Measurements from ENCODE around the gene ZCCHC17.

ZCCHC17 gene

GRCh38 chr1:31397360-31398095 lies 100.7 kb downstream of the ZCCHC17 start:
- no peak for DNase-seq

GRCh38 chr1:31398246-31398645 lies 101.4 kb downstream of the ZCCHC17 start:
- no peak for DNase-seq

GRCh38 chr1:31399976-31400375 lies 103.1 kb downstream of the ZCCHC17 start:
- no peak for DNase-seq

GRCh38 chr1:31400393-31400792 lies 103.6 kb downstream of the ZCCHC17 start:
- no peak for DNase-seq

- DNase-seq, result no peak
Observed at GRCh38 chr1:31401241-31401640, 104.4 kb downstream of the ZCCHC17 start.

- DNase-seq, result peak; percentile 73
Observed at GRCh38 chr1:31405578-31406245, 108.9 kb downstream of the ZCCHC17 start.

GRCh38 chr1:31407029-31407626 lies 110.3 kb downstream of the ZCCHC17 start:
- DNase-seq, result no peak

GRCh38 chr1:31408788-31409318 lies 112.0 kb downstream of the ZCCHC17 start:
- DNase-seq, result no peak

- no peak for DNase-seq
Observed at GRCh38 chr1:31409946-31410858, 113.4 kb downstream of the ZCCHC17 start.

GRCh38 chr1:31410871-31411270 lies 114.0 kb downstream of the ZCCHC17 start:
- no peak for DNase-seq

GRCh38 chr1:31412205-31412604 lies 115.4 kb downstream of the ZCCHC17 start:
- DNase-seq, result no peak

GRCh38 chr1:31412732-31413404 lies 116.0 kb downstream of the ZCCHC17 start, which contains the start of gene SERINC2:
Gene SERINC2, plus strand, starts transcription at chr1:31413213. Its CDS starts 53 bp downstream, at chr1:31413266.
- DNase-seq, result no peak

- DNase-seq, result peak; percentile 84
Observed at GRCh38 chr1:31413405-31414001, 116.7 kb downstream of the ZCCHC17 start.

Measured in femur (tissue), 1 donor.